ENCODE results near the gene PRSS27. TPM values are rescaled to one million over a fixed set of nuclear protein-coding genes. Genes with fewer than 3 reads are reported as not detected.
A peak's percentile ranks its signal among the peaks of the same experiment; 100 is the strongest.
"Not testable (repeated sequence)": the region's sequence is repeated elsewhere in the genome, so short reads cannot be mapped to it uniquely, and the experiment has no call there.

The PRSS27 gene
- total RNA-seq, 4 donors from 2014 or later = 0.49 to 0.55 TPM; not detected in 2

DNA sequence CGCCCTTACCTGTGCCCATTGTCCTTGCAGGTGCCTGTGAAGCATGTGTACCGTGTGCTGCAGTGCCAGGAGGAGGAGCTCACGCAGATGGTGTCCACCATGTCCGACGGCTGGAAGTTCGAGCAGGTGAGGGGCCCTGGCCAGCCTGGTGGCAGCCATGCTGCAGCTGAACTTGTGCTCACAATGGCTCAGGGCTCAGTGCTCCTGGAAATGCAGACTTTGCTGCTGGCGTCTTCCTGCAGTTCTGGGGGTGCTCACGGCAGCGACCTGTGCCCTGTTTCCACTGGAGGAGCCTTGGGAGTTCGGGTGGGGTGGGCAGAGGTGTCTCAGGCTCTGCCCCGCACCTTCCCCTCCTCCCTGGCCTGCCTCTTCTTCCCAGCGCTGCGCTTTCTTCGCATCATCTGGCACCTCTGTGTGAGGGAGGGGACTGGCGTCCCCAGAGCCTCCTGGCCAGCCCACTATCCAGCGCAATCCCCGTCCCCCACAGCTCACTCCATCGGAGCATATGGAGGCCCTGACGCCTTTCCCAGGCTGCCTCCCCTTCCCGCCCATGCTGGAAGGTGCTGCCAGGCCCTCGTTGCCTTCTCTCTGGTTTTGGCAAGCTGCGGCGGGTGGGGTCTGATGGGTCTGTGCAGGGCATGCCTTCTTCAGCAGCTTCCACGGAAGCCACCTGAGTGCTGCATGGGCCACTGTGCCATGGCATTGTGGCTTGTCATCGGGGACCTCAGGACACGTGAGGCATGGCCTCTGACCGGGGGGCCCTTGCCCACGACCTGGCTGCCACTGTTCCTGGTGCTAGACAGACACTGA is 20.0 kb downstream of the PRSS27 start:
- in situ Hi-C loops (cut with MboI; ENCODE audit: low sequenced_read_pairs in 4 of 4) = no loop called here
- H3K9me3 ChIP-seq = no peaks in the 10 kb centered on the region
- ATAC-seq (no peak), DNase-seq (no peak)
- peaks cover 25 to 27% of the 10 kb centered on the region in 2 donors for H3K4me1 ChIP-seq
- no peak overlapping the region for H3K4me3 ChIP-seq
- intact Hi-C loops (cut with DNase I; ENCODE audit: low total_unique reads) = loop anchor here (10.0 kb wide), 1 partner anchor 55 kb away; the partner anchor contains the start of gene SRRM2
- TF ChIP-seq CTCF (IDR thresholded peaks at IDR 0.05 in 4 of 5, conservative IDR thresholded peaks at IDR 0.05 in 1 of 5) (no peak), POLR2A (IDR thresholded peaks at IDR 0.05) (no peak)
- peak overlapping the region in 3 of 4 donors; percentile 27 to 51 (median 43) for H3K27ac ChIP-seq
- H3K36me3 ChIP-seq = peaks cover 0 to 53% of the 10 kb centered on the region in 2 donors
- H3K27me3 ChIP-seq = no peaks in the 10 kb centered on the region

- TF ChIP-seq CTCF (IDR thresholded peaks at IDR 0.05 in 4 of 5, conservative IDR thresholded peaks at IDR 0.05 in 1 of 5) = no peak
- TF ChIP-seq POLR2A (IDR thresholded peaks at IDR 0.05) = no peak
- in situ Hi-C loops (cut with MboI; ENCODE audit: low sequenced_read_pairs in 4 of 4) (no loop called here), intact Hi-C loops (cut with DNase I; ENCODE audit: low total_unique reads) (loop anchor here (10.0 kb wide), 1 partner anchor 56 kb away; the partner anchor contains the start of gene SRRM2)
- ATAC-seq = no peak
- H3K9me3 ChIP-seq = no peaks in the 10 kb centered on the region
- H3K4me1 ChIP-seq = peaks cover 16 to 19% of the 10 kb centered on the region in 2 donors
- peak overlapping the region in 3 of 4 donors; percentile 27 to 51 (median 43) for H3K27ac ChIP-seq
- no peaks in the 10 kb centered on the region for H3K27me3 ChIP-seq
- H3K4me3 ChIP-seq = no peak overlapping the region
- H3K36me3 ChIP-seq = peaks cover 0 to 53% of the 10 kb centered on the region in 2 donors
- peak; percentile 18 to 45 for DNase-seq
These were observed 20.9 kb downstream of the PRSS27 start for GRCh38 chr16:2698965-2699750.

DNA sequence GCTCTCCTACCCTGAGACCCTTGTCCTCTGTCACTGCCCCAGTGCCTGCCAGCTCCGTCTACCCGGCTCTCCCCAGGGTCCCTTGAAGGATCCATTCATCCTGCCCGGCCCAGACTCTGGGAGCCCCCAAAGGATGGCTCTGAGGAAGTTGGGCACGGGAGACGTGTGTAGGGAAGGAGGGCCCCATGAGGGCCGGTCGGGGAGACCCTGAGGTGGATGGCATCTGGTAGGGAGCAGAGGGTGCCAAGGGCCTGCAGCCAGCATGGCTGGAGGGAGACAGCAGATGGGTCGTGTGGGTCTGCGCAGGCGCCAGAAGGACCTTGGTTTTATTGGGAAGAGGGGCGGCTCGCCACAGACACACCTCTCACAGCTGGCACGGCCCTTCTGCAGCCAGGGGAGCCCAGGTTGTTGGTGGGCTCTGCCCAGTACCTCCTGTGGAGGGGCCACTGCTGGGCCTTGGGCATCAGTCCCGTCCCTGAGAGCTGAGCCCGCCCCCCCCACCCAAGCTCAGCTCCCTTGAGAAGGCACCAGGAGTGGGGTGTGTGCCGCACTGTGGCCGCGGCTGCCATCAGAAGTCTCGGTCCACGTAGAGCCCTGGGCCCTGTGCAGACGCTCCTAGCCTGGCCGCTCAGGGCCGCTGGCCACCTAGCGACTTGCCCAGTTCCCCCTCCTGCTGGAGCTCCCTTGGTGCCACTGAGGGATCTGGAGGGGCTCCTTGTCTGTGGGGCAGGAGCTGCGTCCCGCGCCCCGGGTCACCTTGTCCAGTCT is 21.7 kb downstream of the PRSS27 start:
- no peak for ATAC-seq
- no peak for DNase-seq
- in situ Hi-C loops (cut with MboI; ENCODE audit: low sequenced_read_pairs in 4 of 4) (no loop called here), intact Hi-C loops (cut with DNase I; ENCODE audit: low total_unique reads) (loop anchor here (10.0 kb wide), 1 partner anchor 57 kb away; the partner anchor contains the start of gene SRRM2)
- Histone ChIP-seq H3K9me3 (no peaks in the 10 kb centered on the region), H3K4me3 (no peak overlapping the region), H3K27ac (no peak overlapping the region), H3K36me3 (peaks cover 0 to 53% of the 10 kb centered on the region in 2 donors), H3K4me1 (peaks cover 11 to 16% of the 10 kb centered on the region in 2 donors), H3K27me3 (no peaks in the 10 kb centered on the region)
- TF ChIP-seq CTCF (IDR thresholded peaks at IDR 0.05 in 4 of 5, conservative IDR thresholded peaks at IDR 0.05 in 1 of 5) = no peak
- no peak for TF ChIP-seq POLR2A (IDR thresholded peaks at IDR 0.05)

- Histone ChIP-seq H3K4me1 (peaks cover 11 to 16% of the 10 kb centered on the region in 2 donors), H3K27me3 (no peaks in the 10 kb centered on the region), H3K9me3 (no peaks in the 10 kb centered on the region), H3K36me3 (peaks cover 0 to 50% of the 10 kb centered on the region in 2 donors), H3K27ac (no peak overlapping the region), H3K4me3 (no peak overlapping the region)
- TF ChIP-seq POLR2A (IDR thresholded peaks at IDR 0.05) (no peak), CTCF (IDR thresholded peaks at IDR 0.05 in 4 of 5, conservative IDR thresholded peaks at IDR 0.05 in 1 of 5) (no peak)
- ATAC-seq (no peak), DNase-seq (no peak)
- in situ Hi-C loops (cut with MboI; ENCODE audit: low sequenced_read_pairs in 4 of 4) = no loop called here
- intact Hi-C loops (cut with DNase I; ENCODE audit: low total_unique reads) = loop anchor here (10.0 kb wide), 1 partner anchor 57 kb away; the partner anchor contains the start of gene SRRM2
These were observed 22.5 kb downstream of the PRSS27 start for GRCh38 chr16:2697401-2697948.

- intact Hi-C loops (cut with DNase I; ENCODE audit: low total_unique reads) = loop anchor here (10.0 kb wide), 1 partner anchor 58 kb away; the partner anchor contains the start of gene SRRM2
- H3K36me3 ChIP-seq = peaks cover 0 to 43% of the 10 kb centered on the region in 2 donors
- H3K27me3 ChIP-seq; DNase-seq; H3K4me3 ChIP-seq; in situ Hi-C loops (cut with MboI; ENCODE audit: low sequenced_read_pairs in 4 of 4); H3K27ac ChIP-seq; ATAC-seq; H3K9me3 ChIP-seq: not testable (repeated sequence)
- H3K4me1 ChIP-seq = peaks cover 18 to 23% of the 10 kb centered on the region in 2 donors
These were observed 23.3 kb downstream of the PRSS27 start for GRCh38 chr16:2696601-2697250.
